GM18909 (cell line): ENCODE measurements around the gene EPS8L1.

Experiments
- ATAC-seq: cut with Tn5 transposase; IDR thresholded peaks from one replicate; pipeline ENCODE4 v1.9.1; 2021; ENCODE audit warnings: mild to moderate bottlenecking; ENCODE audit not compliant: unreplicated experiment, poor library complexity

EPS8L1 gene

GRCh38 chr19:55112777-55113569 lies 37.3 kb downstream of the EPS8L1 start:
- no peak for ATAC-seq

GRCh38 chr19:55113570-55114039 lies 37.9 kb downstream of the EPS8L1 start:
- ATAC-seq, result no peak

- no peak for ATAC-seq
Observed at GRCh38 chr19:55114566-55115145, 39.0 kb downstream of the EPS8L1 start.

- ATAC-seq, result no peak
Observed at GRCh38 chr19:55115446-55116065, 39.9 kb downstream of the EPS8L1 start.

GRCh38 chr19:55116232-55116858 lies 40.7 kb downstream of the EPS8L1 start:
- no peak for ATAC-seq

- peak; percentile 16 for ATAC-seq
Observed at GRCh38 chr19:55116859-55117662, 41.4 kb downstream of the EPS8L1 start, which contains the start of gene PPP1R12C. PPP1R12C (minus strand) TSS chr19:55117637; CDS start chr19:55117543, 94 bp downstream.

- peak; percentile 88 for ATAC-seq
Observed at GRCh38 chr19:55117663-55118391, 42.2 kb downstream of the EPS8L1 start.

GRCh38 chr19:55118401-55118991 lies 42.8 kb downstream of the EPS8L1 start:
- no peak for ATAC-seq

GRCh38 chr19:55119053-55119452 lies 43.4 kb downstream of the EPS8L1 start:
- no peak for ATAC-seq

- ATAC-seq, result no peak
Observed at GRCh38 chr19:55131421-55131820, 55.8 kb downstream of the EPS8L1 start.

GRCh38 chr19:55132453-55133129 lies 56.9 kb downstream of the EPS8L1 start:
- no peak for ATAC-seq

GRCh38 chr19:55133639-55134444 lies 58.2 kb downstream of the EPS8L1 start:
- ATAC-seq, result no peak

GRCh38 chr19:55134736-55135135 lies 59.1 kb downstream of the EPS8L1 start:
- ATAC-seq, result no peak

- ATAC-seq, result no peak
Observed at GRCh38 chr19:55136399-55137102, 60.9 kb downstream of the EPS8L1 start.
